Measurements from ENCODE around the gene CERS6.

CERS6 gene

DNA sequence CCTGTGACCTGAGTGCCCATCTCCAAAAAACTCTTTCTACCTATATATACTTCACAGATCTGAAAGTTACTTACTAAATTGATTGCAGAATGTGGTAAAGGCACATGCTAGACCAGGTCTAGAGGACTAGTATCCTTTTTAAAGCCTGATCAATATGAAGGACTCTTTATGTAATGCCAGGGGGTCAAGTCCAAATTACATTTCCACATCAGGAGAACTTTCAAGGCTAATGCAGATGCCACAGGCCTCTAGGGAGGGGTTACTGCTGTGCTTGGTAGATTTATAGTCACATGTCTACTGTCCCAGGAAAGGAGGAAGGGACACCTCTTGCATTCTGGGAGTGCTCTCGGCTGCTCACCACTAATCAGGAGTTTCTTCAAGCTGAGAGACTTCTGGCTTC is 227.9 kb downstream of the CERS6 start:
- DNase-seq = no peak

GRCh38 chr2:168684921-168685599 is 229.0 kb downstream of the CERS6 start:
- no peak for DNase-seq

GRCh38 chr2:168685600-168686451 is 229.8 kb downstream of the CERS6 start:
- peak; percentile 9 for DNase-seq

DNA sequence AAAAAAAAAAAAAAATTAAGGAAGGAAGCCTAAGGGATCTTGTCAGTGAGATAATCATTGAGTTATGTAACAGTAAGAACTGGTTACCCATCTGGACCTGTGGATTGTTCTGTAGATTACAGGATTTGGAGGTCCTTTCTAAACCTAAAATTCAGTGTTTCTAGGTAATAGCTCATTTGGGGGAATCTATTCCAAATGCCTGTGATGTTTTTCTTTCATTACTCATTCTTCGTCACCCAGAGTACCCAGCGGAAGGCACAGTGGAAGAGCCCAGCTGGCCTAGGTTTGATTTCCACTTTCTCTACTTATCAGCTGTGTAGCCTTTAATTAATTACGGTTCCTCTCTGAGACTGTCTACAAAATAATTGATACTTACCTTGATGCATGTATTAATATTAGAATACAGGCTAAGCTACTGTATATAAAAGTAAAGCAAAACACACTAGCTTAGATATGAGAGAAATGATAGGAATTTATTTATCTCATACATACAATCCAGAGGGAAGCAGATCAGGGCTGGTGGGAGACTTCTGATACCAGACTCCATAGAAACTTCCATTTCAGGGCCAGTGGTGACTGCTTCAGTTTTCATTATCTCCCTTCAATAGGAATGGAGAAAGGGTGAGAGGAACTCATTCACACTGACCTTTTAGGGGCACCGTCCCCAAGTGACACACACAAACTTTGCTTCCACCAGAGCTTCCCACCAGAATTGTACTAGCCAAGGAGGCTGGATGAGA is 230.6 kb downstream of the CERS6 start:
- no peak for DNase-seq

DNA sequence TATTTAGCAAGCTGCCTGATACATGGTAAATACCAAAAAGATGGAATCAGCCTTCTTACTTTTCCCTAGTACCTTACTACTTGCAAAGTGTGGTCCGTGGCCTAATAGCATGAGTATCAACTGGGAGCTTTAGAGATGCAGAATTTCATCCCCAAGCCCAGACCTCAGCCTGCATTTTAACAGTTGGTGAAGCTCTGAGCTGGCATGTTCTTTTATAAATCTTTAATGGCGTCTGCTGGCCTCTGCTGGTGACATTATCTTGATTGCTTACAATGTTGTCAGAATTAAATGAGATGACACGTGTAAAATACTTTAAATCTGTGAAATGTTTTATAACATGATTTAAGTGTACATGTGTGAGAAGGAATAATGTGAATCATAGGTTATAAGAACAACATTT is 231.2 kb downstream of the CERS6 start:
- DNase-seq = no peak

DNA sequence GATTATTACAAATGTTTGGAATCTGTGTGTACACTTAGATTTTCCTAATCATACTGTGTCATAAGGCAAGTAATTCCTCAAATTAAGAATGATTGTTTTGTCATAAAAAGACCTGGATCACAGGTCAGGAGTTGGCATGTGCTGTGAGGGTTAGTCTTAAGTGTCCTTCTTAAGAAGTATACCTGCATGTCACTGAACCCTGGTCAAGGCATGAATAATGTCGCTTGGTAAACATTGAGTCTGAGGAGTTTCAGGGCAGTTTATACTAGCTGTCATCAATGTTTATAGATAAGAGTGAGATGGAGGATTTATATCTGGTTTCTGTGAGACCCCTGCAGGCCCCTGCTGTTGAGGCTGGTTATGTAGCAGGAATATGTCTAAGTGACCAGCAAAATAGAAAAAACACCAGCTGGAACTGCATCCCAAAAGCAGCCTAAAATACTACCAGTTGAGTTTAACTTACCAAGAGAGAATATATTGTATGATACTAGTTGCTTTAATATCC is 234.4 kb downstream of the CERS6 start:
- no peak for DNase-seq

DNA sequence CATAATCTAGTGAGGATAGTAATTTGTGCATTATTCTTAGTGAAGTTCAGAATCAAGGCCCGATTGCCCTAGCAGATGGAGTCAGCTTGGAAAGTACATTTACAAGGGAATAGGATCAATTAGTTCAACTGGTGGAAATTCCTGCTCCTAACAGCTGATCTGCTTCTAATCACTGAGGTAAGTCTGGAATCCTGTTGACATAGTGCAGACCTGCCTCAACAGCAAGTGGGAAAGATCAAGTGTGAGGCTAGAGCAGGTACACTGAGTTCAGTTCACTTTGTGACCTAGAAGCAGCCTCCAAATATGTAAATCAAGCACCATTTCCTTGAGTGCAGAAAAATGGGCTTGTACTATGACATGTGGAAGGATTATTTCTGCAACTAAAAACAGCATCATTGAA is 235.1 kb downstream of the CERS6 start:
- no peak for DNase-seq

GRCh38 chr2:168692132-168692744 is 236.2 kb downstream of the CERS6 start:
- no peak for DNase-seq

DNA sequence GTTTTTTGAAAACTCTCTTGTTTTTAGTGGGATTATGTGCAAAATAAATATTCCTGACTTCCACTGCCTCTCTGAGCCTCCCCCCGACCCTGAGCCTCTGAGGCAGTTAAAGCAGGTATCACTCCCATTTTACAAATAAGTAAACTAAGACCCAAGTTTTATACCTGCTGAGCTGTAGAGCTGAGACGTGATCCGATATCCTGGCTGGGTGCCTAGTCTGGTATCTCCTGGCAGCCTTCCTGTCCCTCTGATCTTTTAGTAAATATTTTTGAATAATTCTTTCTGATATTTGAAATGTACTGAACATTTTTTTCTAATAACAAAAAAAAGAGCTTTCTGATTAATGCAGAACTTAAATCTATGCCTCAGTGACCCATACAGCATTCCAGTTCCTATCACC is 238.1 kb downstream of the CERS6 start:
- DNase-seq = no peak

GRCh38 chr2:168694866-168695265 is 238.8 kb downstream of the CERS6 start:
- DNase-seq = no peak

DNA sequence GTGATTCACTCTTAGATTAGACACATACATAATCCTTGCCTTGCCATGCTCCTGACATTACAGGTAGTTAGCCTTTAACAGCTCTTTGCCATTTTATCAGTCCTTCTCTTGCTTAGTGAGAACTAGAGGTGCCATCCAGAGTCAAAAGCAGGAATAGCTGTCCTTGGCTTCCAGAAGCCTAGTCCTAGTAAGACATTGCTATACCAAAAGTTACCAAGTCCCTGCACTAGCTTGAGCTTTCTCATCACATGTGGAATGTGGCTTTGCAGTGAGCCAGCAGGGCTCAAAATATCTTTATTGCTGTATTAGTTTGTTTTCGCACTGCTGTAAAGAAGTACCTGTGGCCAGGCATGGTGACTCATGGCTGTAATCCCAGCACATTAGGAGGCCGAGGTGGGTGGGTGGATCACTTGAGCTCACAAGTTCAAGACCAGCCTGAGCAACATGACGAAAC is 241.6 kb downstream of the CERS6 start:
- no peak for DNase-seq

GRCh38 chr2:168698969-168699368 is 242.9 kb downstream of the CERS6 start:
- DNase-seq = no peak

DNA sequence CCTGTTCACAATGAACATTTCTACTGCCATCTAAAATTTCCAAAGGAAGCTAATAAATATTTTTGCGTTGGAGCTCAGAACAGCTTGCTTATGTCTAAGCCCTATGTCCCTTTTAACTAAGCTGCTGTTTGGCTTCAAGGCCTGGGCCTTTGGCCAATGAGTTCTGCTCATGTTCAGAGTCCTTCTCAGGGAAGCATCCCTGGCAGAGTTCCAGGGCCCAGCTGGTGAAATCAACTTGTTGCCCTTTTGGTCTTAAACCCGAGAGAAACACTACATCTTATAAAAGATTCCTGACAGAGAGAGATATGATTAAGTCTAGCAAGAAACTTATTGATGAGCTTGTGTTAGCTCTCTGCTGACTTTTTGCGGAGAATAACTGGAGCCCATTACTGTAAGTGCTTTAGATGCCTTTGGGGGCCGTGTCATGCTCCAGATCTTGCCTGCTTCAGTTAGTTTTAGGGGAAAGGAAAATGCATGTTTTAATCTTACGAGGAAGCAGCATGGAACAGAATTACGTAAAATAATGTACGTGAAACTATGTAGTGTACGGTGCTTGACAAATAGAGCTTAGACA is 243.9 kb downstream of the CERS6 start:
- DNase-seq = peak; percentile 11

GRCh38 chr2:168700615-168701245 is 244.7 kb downstream of the CERS6 start:
- peak; percentile 33 for DNase-seq

DNA sequence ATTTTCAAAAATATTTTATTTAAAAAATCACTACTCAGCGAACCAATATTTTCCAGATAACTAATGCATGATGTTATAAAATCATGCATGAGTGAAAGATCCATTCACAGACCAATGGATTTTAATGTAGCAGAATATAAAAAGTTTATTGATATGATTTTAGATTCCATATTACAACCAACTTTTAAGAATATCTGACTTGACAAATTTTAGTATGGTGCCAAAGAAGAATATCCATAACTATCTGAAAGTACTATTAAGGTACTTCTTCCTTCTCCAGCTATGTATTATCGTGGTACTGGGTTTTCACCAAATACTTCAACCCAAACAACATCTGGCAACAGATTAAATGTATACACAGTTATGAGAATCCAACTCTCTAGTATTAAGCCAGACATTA is 246.5 kb downstream of the CERS6 start:
- DNase-seq = no peak

DNA sequence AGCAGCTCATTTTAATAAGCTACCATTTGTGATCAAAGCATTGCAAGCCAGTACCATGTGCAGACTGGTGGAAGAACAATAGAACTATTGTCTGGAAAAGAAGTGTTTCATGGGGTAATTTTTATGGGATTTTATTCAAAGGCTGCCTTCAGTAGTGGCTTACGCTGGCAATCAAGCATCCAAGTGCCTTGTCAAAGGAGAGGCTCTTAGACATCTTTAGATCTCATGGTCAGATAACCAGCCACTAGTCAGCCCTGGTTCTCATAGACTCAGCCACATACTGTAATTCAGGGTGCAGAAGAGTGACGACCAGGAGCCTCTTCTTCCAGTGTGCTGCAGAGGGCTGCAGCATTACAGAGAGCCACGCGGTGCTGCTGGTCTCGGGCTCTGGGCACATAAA is 247.9 kb downstream of the CERS6 start:
- DNase-seq = no peak

DNA sequence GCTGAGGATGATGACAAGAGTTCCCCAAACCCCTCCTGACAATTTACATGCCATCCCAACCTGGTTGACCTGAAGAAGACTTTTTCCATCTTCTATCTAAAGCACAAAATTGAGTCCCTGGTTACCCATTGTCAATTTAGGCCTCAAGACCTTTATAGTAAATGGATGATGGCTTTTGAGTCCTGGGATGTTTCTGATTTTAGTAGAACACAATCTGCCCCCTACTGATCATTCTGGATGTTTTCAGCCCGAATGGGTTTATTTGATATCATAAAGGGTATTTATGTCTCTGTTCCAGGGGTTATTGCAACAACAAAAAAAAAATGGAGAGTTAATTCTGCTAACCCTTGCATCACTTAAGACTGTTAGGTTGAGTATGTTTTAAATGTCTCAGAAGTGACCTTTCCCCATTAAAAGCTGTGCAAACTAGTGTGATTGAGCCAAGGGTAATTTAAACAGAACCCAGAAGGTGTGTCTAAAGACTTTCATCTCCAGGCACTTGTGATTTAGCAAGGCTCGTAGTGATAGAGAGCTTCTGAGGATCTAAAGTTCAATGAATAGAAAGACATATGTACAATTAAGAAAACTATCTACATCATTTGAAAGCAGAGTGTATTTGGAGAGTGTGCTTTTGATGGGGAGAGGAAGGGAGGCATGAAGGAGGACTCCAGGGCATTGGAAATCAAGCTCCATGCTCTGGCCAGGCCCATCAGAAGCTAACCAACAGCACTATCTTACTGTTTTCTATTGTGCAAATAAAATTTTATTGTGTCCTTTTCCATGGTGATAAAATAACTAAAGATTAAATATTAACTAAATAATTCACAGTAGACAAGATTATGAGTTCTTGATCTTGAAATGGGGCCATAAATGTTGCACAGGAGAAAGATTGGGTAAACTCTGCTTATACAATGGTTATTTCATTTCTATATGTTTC is 249.7 kb downstream of the CERS6 start:
- no peak for DNase-seq

- no peak for DNase-seq
These were observed 250.7 kb downstream of the CERS6 start for GRCh38 chr2:168706806-168707205.

GRCh38 chr2:168708080-168708479 is 252.0 kb downstream of the CERS6 start:
- no peak for DNase-seq

GRCh38 chr2:168710754-168711467 is 254.8 kb downstream of the CERS6 start:
- no peak for DNase-seq
